A549 (cell line): ENCODE results near the gene SLC39A5. TPM values are rescaled to one million over a fixed set of nuclear protein-coding genes. Genes with fewer than 3 reads are reported as not detected.

Experiments
- ATAC-seq, 2 experiments: fragments of 200-7000 bp in 1 of 2; fragments of >200 bp in 1 of 2; cut with Nextera tagmentation in 1 of 2; cut with Tn5 transposase in 1 of 2; 3 replicates each; pipeline versions ENCODE4 v1.8.0 to v1.9.1; 2018 to 2020; ENCODE audit warnings: mild to moderate bottlenecking in 1 of 2, moderate library complexity in 1 of 2
- CTCF ChIA-PET: fragments of 300-600 bp; sonication (Branson Sonifier 250); formaldehyde crosslinking; extraction: SDS; loops from one replicate; lab custom pipeline; 2021; ENCODE audit warnings: antibody characterized with exemption, inconsistent platforms; lab: Yijun Ruan, JAX
- POLR2A ChIA-PET: fragments of 350-600 bp; formaldehyde crosslinking; extraction: SDS; loops from one replicate; lab custom pipeline; 2021; ENCODE audit warnings: antibody characterized with exemption, inconsistent platforms; lab: Yijun Ruan, JAX
- DNase-seq, 2 experiments: peaks; one replicate each; pipeline versions ENCODE4 v3.0.0 to v3.0.0-alpha.2; 2011 to 2016; ENCODE audit warnings: low read depth in 1 of 2, low spot score in 1 of 2
- FAIRE-seq: peaks from 2 replicates; lab custom pipeline; 2011; peaks lifted over from hg19 to GRCh38; lab: Jason Lieb, UNC
- H3K27ac ChIP-seq, 2 experiments: fragments of >200 bp; sonication (Bioruptor Twin); formaldehyde crosslinking; 3 replicates each; pipeline ENCODE4 v1.5.1; 2016 to 2017
- H3K4me1 ChIP-seq: fragments of >200 bp; sonication (Bioruptor Twin); formaldehyde crosslinking; 3 replicates; pipeline ENCODE4 v1.6.1; 2016
- H3K4me2 ChIP-seq: fragments of >200 bp; sonication (Bioruptor Twin); formaldehyde crosslinking; 3 replicates; pipeline ENCODE4 v1.6.1; 2016
- H3K4me3 ChIP-seq: fragments of >200 bp; sonication (Bioruptor Twin); formaldehyde crosslinking; 3 replicates; pipeline ENCODE4 v1.5.1; 2016
- H3K9me3 ChIP-seq: fragments of >200 bp; sonication (Bioruptor Twin); formaldehyde crosslinking; 3 replicates; pipeline ENCODE4 v1.6.1; 2016
- CEBPB ChIP-seq, 2 experiments: fragments of >200 bp in 1 of 2; sonication (Bioruptor Twin) in 1 of 2; formaldehyde crosslinking in 1 of 2; IDR thresholded peaks; 2 replicates each; pipeline ENCODE4 v1.6.1; 2012 to 2016
- ESRRA ChIP-seq: fragments of 150-350 bp; IDR thresholded peaks from 2 replicates; pipeline ENCODE4 v1.6.1; 2014; ENCODE audit warnings: mild to moderate bottlenecking, low read length, borderline replicate concordance
- JUN ChIP-seq, 2 experiments: fragments of >200 bp; sonication (Bioruptor Twin); formaldehyde crosslinking; IDR thresholded peaks; 2 replicates in 1 of 2; 3 replicates in 1 of 2; pipeline ENCODE4 v1.6.1; 2016 to 2017
- WGBS: methylation state at CpG from one replicate; pipeline ENCODE4 v1.1.6; 2017; ENCODE audit errors: missing lambda C conversion rate; 5-methylcytosine and 5-hydroxymethylcytosine counted together
- polyA plus RNA-seq, 4 experiments: library from polyadenylated mRNA; depleted of rRNA in 3 of 4; stranded (reverse); fragments of >200 nt; fragmentation: RNase III in 1 of 4; extraction: RNeasy Plus Mini Kit Qiagen cat#74134 plus additional on column Dnase treatment in 1 of 4; gene quantifications; 2 replicates in 3 of 4; 3 replicates in 1 of 4; pipeline ENCODE4 v1.2.3, GENCODE V29; 2011 to 2017

Gene SLC39A5
- polyA plus RNA-seq, 2 of the 4 experiments (the other 2 are of a cell fraction): 0.23 TPM; not detected in 1

GRCh38 chr12:56286044-56286830 is 56.4 kb downstream of the SLC39A5 start:
- DNase-seq: no peak
- WGBS: 14% methylated on average over 4 of the region's 4 CpGs

More at GRCh38 chr12:56286044-56286830, 56.4 kb downstream of the SLC39A5 start:
- Histone ChIP-seq H3K9me3 (no peaks in the 10 kb centered on the region), H3K27ac (peak overlapping the region; percentile 48 to 70; a peak in 4 of 6 replicates), H3K4me3 (0 out of 3 replicates have a peak overlapping the region, but pooled peaks have one; percentile 1)
- FAIRE-seq: no peak
- 0 out of 5 replicates have a peak, but pooled peaks of 1 of the 2 experiments have one; percentile 16 for TF ChIP-seq JUN (IDR thresholded peaks at IDR 0.05)
- peak; percentile 63 to 73; a peak in 3 of 4 replicates for TF ChIP-seq CEBPB (IDR thresholded peaks at IDR 0.05)
- no peak for TF ChIP-seq ESRRA
- TF ChIP-seq, all 56 proteins: peak for 2
- ChIA-PET CTCF (interaction anchor here (0.9 to 4.8 kb wide), 8 partner anchors 10 to 178 kb away, joined by 3 to 36 read pairs (median 6); partner anchors contain the start of genes ANKRD52, COQ10A, RNF41 and SMARCC2), POLR2A (interaction anchor here (1.5 kb wide), 1 partner anchor 20 kb away, joined by 6 read pairs; no protein-coding TSS in a partner anchor)
- ATAC-seq: peak; percentile 37 to 42; a peak in 5 of 6 replicates
- H3K4me1 ChIP-seq: peaks cover 32% of the 10 kb centered on the region
- peak overlapping the region; percentile 66 for H3K4me2 ChIP-seq

Other genes starting within 250 kb of the SLC39A5 start
- 15.6 and 22.2 TPM in 2 replicates for gene SUOX, start 232.8 kb upstream of the SLC39A5 start, polyA plus RNA-seq (2011; rRNA removed)
- 10.8 to 13.6 TPM (median 13.5 TPM) in 3 replicates for gene SUOX, start 232.8 kb upstream of the SLC39A5 start, polyA plus RNA-seq (2017; fragmentation: RNase III; extraction: RNeasy Plus Mini Kit Qiagen cat#74134 plus additional on column Dnase treatment)
- gene IKZF4, start 209.0 kb upstream of the SLC39A5 start, polyA plus RNA-seq (2011; rRNA removed): 2.0 and 2.9 TPM in 2 replicates
- 1.5 to 2.4 TPM (median 2.0 TPM) in 3 replicates for gene IKZF4, start 209.0 kb upstream of the SLC39A5 start, polyA plus RNA-seq (2017; fragmentation: RNase III; extraction: RNeasy Plus Mini Kit Qiagen cat#74134 plus additional on column Dnase treatment)
- 513 and 524 TPM in 2 replicates for gene RPS26, start 188.1 kb upstream of the SLC39A5 start, polyA plus RNA-seq (2011; rRNA removed)
- gene RPS26, start 188.1 kb upstream of the SLC39A5 start, polyA plus RNA-seq (2017; fragmentation: RNase III; extraction: RNeasy Plus Mini Kit Qiagen cat#74134 plus additional on column Dnase treatment): 677 to 831 TPM (median 779 TPM) in 3 replicates
- 17.0 and 24.9 TPM in 2 replicates for gene ERBB3, start 149.9 kb upstream of the SLC39A5 start, polyA plus RNA-seq (2011; rRNA removed)
- gene ERBB3, start 149.9 kb upstream of the SLC39A5 start, polyA plus RNA-seq (2017; fragmentation: RNase III; extraction: RNeasy Plus Mini Kit Qiagen cat#74134 plus additional on column Dnase treatment): 1.8 to 2.2 TPM (median 1.8 TPM) in 3 replicates
- 452 and 717 TPM in 2 replicates for gene PA2G4, start 125.5 kb upstream of the SLC39A5 start, polyA plus RNA-seq (2011; rRNA removed)
- 405 to 477 TPM (median 415 TPM) in 3 replicates for gene PA2G4, start 125.5 kb upstream of the SLC39A5 start, polyA plus RNA-seq (2017; fragmentation: RNase III; extraction: RNeasy Plus Mini Kit Qiagen cat#74134 plus additional on column Dnase treatment)
- 9,351 and 11,089 TPM in 2 replicates for gene RPL41, start 113.4 kb upstream of the SLC39A5 start, polyA plus RNA-seq (2011; rRNA removed)
- gene RPL41, start 113.4 kb upstream of the SLC39A5 start, polyA plus RNA-seq (2017; fragmentation: RNase III; extraction: RNeasy Plus Mini Kit Qiagen cat#74134 plus additional on column Dnase treatment): 8,804 to 9,815 TPM (median 8,860 TPM) in 3 replicates
- 2.1 and 2.7 TPM in 2 replicates for gene ZC3H10, start 111.8 kb upstream of the SLC39A5 start, polyA plus RNA-seq (2011; rRNA removed)
- 2.3 to 3.2 TPM (median 2.7 TPM) in 3 replicates for gene ZC3H10, start 111.8 kb upstream of the SLC39A5 start, polyA plus RNA-seq (2017; fragmentation: RNase III; extraction: RNeasy Plus Mini Kit Qiagen cat#74134 plus additional on column Dnase treatment)
- 72.4 and 91.6 TPM in 2 replicates for gene ESYT1, start 101.8 kb upstream of the SLC39A5 start, polyA plus RNA-seq (2011; rRNA removed)
- 51.4 to 54.2 TPM (median 51.6 TPM) in 3 replicates for gene ESYT1, start 101.8 kb upstream of the SLC39A5 start, polyA plus RNA-seq (2017; fragmentation: RNase III; extraction: RNeasy Plus Mini Kit Qiagen cat#74134 plus additional on column Dnase treatment)
- 48.2 and 67.0 TPM in 2 replicates for gene MYL6B, start 77.5 kb upstream of the SLC39A5 start, polyA plus RNA-seq (2011; rRNA removed)
- gene MYL6B, start 77.5 kb upstream of the SLC39A5 start, polyA plus RNA-seq (2017; fragmentation: RNase III; extraction: RNeasy Plus Mini Kit Qiagen cat#74134 plus additional on column Dnase treatment): 68.6 to 92.7 TPM (median 83.9 TPM) in 3 replicates
- gene MYL6, start 71.7 kb upstream of the SLC39A5 start, polyA plus RNA-seq (2011; rRNA removed): 2,280 and 2,307 TPM in 2 replicates
- gene MYL6, start 71.7 kb upstream of the SLC39A5 start, polyA plus RNA-seq (2017; fragmentation: RNase III; extraction: RNeasy Plus Mini Kit Qiagen cat#74134 plus additional on column Dnase treatment): 3,268 to 3,485 TPM (median 3,270 TPM) in 3 replicates
- gene SMARCC2, start 40.6 kb upstream of the SLC39A5 start, polyA plus RNA-seq (2011; rRNA removed): 83.9 and 109 TPM in 2 replicates
- gene SMARCC2, start 40.6 kb upstream of the SLC39A5 start, polyA plus RNA-seq (2017; fragmentation: RNase III; extraction: RNeasy Plus Mini Kit Qiagen cat#74134 plus additional on column Dnase treatment): 48.9 to 57.1 TPM (median 51.9 TPM) in 3 replicates
- gene RNF41, start 8.1 kb upstream of the SLC39A5 start, polyA plus RNA-seq (2011; rRNA removed): 47.8 and 65.1 TPM in 2 replicates
- gene RNF41, start 8.1 kb upstream of the SLC39A5 start, polyA plus RNA-seq (2017; fragmentation: RNase III; extraction: RNeasy Plus Mini Kit Qiagen cat#74134 plus additional on column Dnase treatment): 20.2 to 21.7 TPM (median 20.7 TPM) in 3 replicates
- gene NABP2, start 5.7 kb upstream of the SLC39A5 start, polyA plus RNA-seq (2011; rRNA removed): 86.1 and 86.7 TPM in 2 replicates
- gene NABP2, start 5.7 kb upstream of the SLC39A5 start, polyA plus RNA-seq (2017; fragmentation: RNase III; extraction: RNeasy Plus Mini Kit Qiagen cat#74134 plus additional on column Dnase treatment): 64.1 to 69.6 TPM (median 65.2 TPM) in 3 replicates
- gene ANKRD52, start 28.3 kb downstream of the SLC39A5 start, polyA plus RNA-seq (2011; rRNA removed): 26.1 and 35.1 TPM in 2 replicates
- 47.4 to 48.7 TPM (median 48.0 TPM) in 3 replicates for gene ANKRD52, start 28.3 kb downstream of the SLC39A5 start, polyA plus RNA-seq (2017; fragmentation: RNase III; extraction: RNeasy Plus Mini Kit Qiagen cat#74134 plus additional on column Dnase treatment)
- 40.9 and 41.2 TPM in 2 replicates for gene COQ10A, start 36.9 kb downstream of the SLC39A5 start, polyA plus RNA-seq (2011; rRNA removed)
- gene COQ10A, start 36.9 kb downstream of the SLC39A5 start, polyA plus RNA-seq (2017; fragmentation: RNase III; extraction: RNeasy Plus Mini Kit Qiagen cat#74134 plus additional on column Dnase treatment): 20.7 to 23.5 TPM (median 23.2 TPM) in 3 replicates
- gene CS, start 70.3 kb downstream of the SLC39A5 start, polyA plus RNA-seq (2011; rRNA removed): 223 and 263 TPM in 2 replicates
- gene CS, start 70.3 kb downstream of the SLC39A5 start, polyA plus RNA-seq (2017; fragmentation: RNase III; extraction: RNeasy Plus Mini Kit Qiagen cat#74134 plus additional on column Dnase treatment): 143 to 151 TPM (median 146 TPM) in 3 replicates
- 218 and 257 TPM in 2 replicates for gene CNPY2, start 85.9 kb downstream of the SLC39A5 start, polyA plus RNA-seq (2011; rRNA removed)
- 150 to 158 TPM (median 155 TPM) in 3 replicates for gene CNPY2, start 85.9 kb downstream of the SLC39A5 start, polyA plus RNA-seq (2017; fragmentation: RNase III; extraction: RNeasy Plus Mini Kit Qiagen cat#74134 plus additional on column Dnase treatment)
- 66.8 and 89.4 TPM in 2 replicates for gene PAN2, start 103.9 kb downstream of the SLC39A5 start, polyA plus RNA-seq (2011; rRNA removed)
- gene PAN2, start 103.9 kb downstream of the SLC39A5 start, polyA plus RNA-seq (2017; fragmentation: RNase III; extraction: RNeasy Plus Mini Kit Qiagen cat#74134 plus additional on column Dnase treatment): 24.0 to 30.0 TPM (median 29.6 TPM) in 3 replicates
- gene IL23A, start 108.8 kb downstream of the SLC39A5 start, polyA plus RNA-seq (2011; rRNA removed): 0.21 and 0.34 TPM in 2 replicates
- gene IL23A, start 108.8 kb downstream of the SLC39A5 start, polyA plus RNA-seq (2017; fragmentation: RNase III; extraction: RNeasy Plus Mini Kit Qiagen cat#74134 plus additional on column Dnase treatment): 0.31 to 0.34 TPM (median 0.33 TPM) in 3 replicates
- gene STAT2, start 130.1 kb downstream of the SLC39A5 start, polyA plus RNA-seq (2011; rRNA removed): 29.5 and 40.1 TPM in 2 replicates
- gene STAT2, start 130.1 kb downstream of the SLC39A5 start, polyA plus RNA-seq (2017; fragmentation: RNase III; extraction: RNeasy Plus Mini Kit Qiagen cat#74134 plus additional on column Dnase treatment): 16.5 to 23.9 TPM (median 22.2 TPM) in 3 replicates
- not detected in 2 replicates for gene APOF, start 132.8 kb downstream of the SLC39A5 start, polyA plus RNA-seq (2011; rRNA removed)
- gene APOF, start 132.8 kb downstream of the SLC39A5 start, polyA plus RNA-seq (2017; fragmentation: RNase III; extraction: RNeasy Plus Mini Kit Qiagen cat#74134 plus additional on column Dnase treatment): not detected in 3 replicates
- 17.6 and 34.3 TPM in 2 replicates for gene TIMELESS, start 219.4 kb downstream of the SLC39A5 start, polyA plus RNA-seq (2011; rRNA removed)
- gene TIMELESS, start 219.4 kb downstream of the SLC39A5 start, polyA plus RNA-seq (2017; fragmentation: RNase III; extraction: RNeasy Plus Mini Kit Qiagen cat#74134 plus additional on column Dnase treatment): 51.4 to 60.1 TPM (median 57.4 TPM) in 3 replicates
- gene MIP, start 224.6 kb downstream of the SLC39A5 start, polyA plus RNA-seq (2011; rRNA removed): 0.03 TPM in 1 of 2 replicates, not detected in the other
- gene MIP, start 224.6 kb downstream of the SLC39A5 start, polyA plus RNA-seq (2017; fragmentation: RNase III; extraction: RNeasy Plus Mini Kit Qiagen cat#74134 plus additional on column Dnase treatment): not detected in 3 replicates
- gene SPRYD4, start 238.5 kb downstream of the SLC39A5 start, polyA plus RNA-seq (2011; rRNA removed): 3.5 and 3.8 TPM in 2 replicates
- 2.1 to 2.2 TPM (median 2.1 TPM) in 3 replicates for gene SPRYD4, start 238.5 kb downstream of the SLC39A5 start, polyA plus RNA-seq (2017; fragmentation: RNase III; extraction: RNeasy Plus Mini Kit Qiagen cat#74134 plus additional on column Dnase treatment)